GM12891 (cell line): ENCODE data around the gene TMEM117.

Source experiments
- POLR2A ChIP-seq: IDR thresholded peaks from 2 replicates; pipeline ENCODE4 v1.6.1; 2011; ENCODE audit warnings: low read depth, low read length, control low read depth
- POLR2AphosphoS5 ChIP-seq: IDR thresholded peaks from 2 replicates; pipeline ENCODE4 v1.6.1; 2011; ENCODE audit warnings: low read depth, low read length, control low read depth
- TAF1 ChIP-seq: IDR thresholded peaks from 2 replicates; pipeline ENCODE4 v1.6.1; 2011; ENCODE audit warnings: low read depth, low read length, control low read depth

DNA sequence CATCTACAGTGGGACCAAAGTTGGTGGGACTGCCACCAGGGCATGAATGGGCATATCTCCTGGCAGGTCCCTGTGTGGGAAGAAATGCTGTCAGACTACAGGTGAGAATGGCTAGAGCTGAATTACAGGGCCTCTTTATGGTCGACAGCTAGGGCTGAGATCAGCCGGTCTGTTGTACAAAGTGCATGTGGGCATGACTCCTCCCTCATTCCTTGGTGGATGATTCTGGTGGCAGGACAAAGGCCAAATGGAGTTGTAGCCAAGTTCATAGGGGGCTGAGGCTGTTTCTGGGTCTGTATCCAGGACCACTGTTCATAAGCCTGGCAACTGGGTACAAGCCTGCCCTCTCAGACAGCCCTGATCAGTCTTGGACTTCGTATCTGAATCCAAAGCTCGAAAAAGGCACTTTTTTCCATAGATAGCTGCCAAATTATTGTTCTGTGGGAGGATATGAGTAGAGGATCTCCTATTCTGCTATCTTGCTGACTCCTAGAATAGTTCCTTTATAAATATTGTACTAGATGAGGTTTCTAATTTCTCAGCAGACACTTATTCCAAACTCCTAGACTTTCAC is 460.8 kb downstream of the TMEM117 start:
- TF ChIP-seq POLR2AphosphoS5: no peak
- no peak for TF ChIP-seq TAF1
- TF ChIP-seq POLR2A: no peak
